Measurements from ENCODE around the gene UMODL1. TPM values are rescaled to one million over a fixed set of nuclear protein-coding genes. Genes with fewer than 3 reads are reported as not detected.

The UMODL1 gene
- total RNA-seq, 2 experiments from 2014 or later, result not detected

DNA sequence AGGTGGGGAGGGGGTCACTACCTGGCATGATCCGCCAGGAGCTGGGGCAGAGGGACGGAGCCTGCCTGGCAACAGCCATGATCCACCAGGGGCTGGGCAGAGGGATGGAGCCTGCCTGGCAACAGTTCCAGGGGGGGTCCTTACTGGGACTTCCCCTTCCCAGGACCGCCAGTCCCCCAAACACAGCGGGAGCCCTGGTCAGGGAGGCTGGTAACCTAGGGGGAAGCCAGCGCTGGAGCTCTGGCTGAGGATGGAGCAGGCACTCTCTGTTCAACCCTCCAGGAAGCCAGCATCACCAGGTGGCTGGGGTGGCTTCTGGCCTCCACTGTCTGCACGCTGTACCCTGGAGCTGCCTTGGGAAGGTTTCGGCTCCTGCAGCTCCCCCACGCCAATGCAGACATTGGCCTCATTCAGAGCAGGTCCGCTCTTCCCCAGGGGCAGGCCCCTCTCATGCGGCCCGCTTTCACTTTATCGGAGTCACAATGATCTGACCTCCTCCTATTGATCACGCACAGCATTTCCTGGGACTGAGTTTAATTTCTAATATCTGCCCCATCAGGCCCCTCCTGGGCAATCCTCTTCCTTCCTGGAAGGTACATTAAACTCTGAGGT lies 79.5 kb downstream of the UMODL1 start:
- H3K4me1 Mint-ChIP-seq (ENCODE audit: low read depth), result peaks cover 5% of the 10 kb centered on the region
- ATAC-seq (no peak), DNase-seq (no peak)
- ChIA-PET CTCF (interaction anchor here (7.8 kb wide), 1 partner anchor 112 kb away, joined by 138 read pairs; no protein-coding TSS in a partner anchor), POLR2A (interaction anchor here (1.0 kb wide), 1 partner anchor 95 kb away, joined by 3 read pairs; no protein-coding TSS in a partner anchor)
- H3K27ac Mint-ChIP-seq, result no peak overlapping the region
- no peaks in the 10 kb centered on the region for H3K27me3 Mint-ChIP-seq (ENCODE audit: low read depth)
- no peaks in the 10 kb centered on the region for H3K36me3 Mint-ChIP-seq (ENCODE audit: low read depth)
- no peaks in the 10 kb centered on the region for H3K9me3 Mint-ChIP-seq (ENCODE audit: insufficient read depth)
- no peak overlapping the region for H3K4me3 Mint-ChIP-seq

DNA sequence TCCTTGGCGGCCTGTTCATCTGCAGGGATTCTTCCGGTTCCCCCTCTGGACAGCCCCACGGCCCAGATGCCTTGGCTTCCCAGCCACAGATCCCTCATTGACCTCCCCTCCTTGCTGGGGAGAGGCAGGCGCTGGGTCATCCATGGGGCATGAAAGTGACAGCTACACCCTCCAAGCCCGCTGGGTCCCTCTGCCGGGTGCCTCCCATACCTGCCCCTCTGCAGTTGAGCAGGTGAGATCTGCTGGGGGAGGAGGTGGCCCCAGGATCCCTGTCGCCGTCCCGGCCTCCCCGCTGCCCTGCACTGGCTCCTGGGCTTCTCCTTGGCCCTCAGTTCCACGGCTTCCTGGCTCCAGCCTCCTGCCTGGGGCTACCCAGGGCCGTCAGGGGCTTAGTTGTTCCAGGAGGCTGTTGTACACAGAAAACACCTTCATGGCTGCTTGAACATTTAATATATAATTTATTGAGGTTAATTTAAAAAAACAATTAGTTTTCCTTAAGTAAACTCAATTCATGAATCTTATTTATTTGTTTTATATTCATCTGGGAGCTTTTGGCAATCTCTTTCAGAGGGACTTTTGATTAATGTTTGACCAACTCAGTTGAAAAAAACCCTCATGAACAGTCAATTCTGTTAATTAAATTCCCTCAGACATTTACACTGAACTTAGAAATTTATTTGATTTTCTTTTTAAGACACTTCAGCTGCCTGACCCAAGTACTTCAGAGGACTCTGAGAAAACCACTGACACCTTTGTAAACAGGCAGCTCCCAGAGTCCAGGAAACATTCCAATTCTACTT lies 80.2 kb downstream of the UMODL1 start:
- DNase-seq, result no peak
- no peak for ATAC-seq
- CTCF ChIA-PET, result interaction anchor here (1.6 to 7.8 kb wide), 4 partner anchors 13 to 118 kb away, joined by 3 to 138 read pairs (median 8); no protein-coding TSS in a partner anchor
- H3K4me3 Mint-ChIP-seq, result no peak overlapping the region
- H3K27ac Mint-ChIP-seq, result no peak overlapping the region
- H3K4me1 Mint-ChIP-seq (ENCODE audit: low read depth), result no peaks in the 10 kb centered on the region
- H3K27me3 Mint-ChIP-seq (ENCODE audit: low read depth), result no peaks in the 10 kb centered on the region
- H3K9me3 Mint-ChIP-seq (ENCODE audit: insufficient read depth), result no peaks in the 10 kb centered on the region
- POLR2A ChIA-PET, result interaction anchor here (1.0 to 2.5 kb wide), 2 partner anchors 95 to 108 kb away, joined by 3 to 6 read pairs; no protein-coding TSS in a partner anchor
- H3K36me3 Mint-ChIP-seq (ENCODE audit: low read depth), result no peaks in the 10 kb centered on the region

DNA sequence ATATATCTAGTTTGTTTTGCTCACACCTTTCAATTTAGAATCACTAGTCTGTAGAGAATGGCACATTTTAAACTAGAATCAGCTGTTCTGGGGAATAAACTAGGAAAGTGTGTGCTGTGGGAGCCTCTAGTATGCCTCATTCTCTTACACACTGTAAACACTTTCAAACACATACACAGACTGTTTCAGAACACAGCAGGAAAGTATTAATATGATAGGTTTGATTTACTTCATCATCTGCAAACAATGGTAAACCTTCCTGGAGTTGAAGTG lies 80.8 kb downstream of the UMODL1 start:
- DNase-seq (no peak), ATAC-seq (no peak)
- POLR2A ChIA-PET, result interaction anchor here (2.5 kb wide), 1 partner anchor 107 kb away, joined by 6 read pairs; no protein-coding TSS in a partner anchor
- CTCF ChIA-PET, result interaction anchor here (1.6 to 7.8 kb wide), 5 partner anchors 12 to 117 kb away, joined by 3 to 138 read pairs (median 7); no protein-coding TSS in a partner anchor
- Mint-ChIP-seq H3K27ac (no peak overlapping the region), H3K36me3 (ENCODE audit: low read depth) (no peaks in the 10 kb centered on the region), H3K9me3 (ENCODE audit: insufficient read depth) (no peaks in the 10 kb centered on the region), H3K4me1 (ENCODE audit: low read depth) (no peaks in the 10 kb centered on the region), H3K4me3 (no peak overlapping the region), H3K27me3 (ENCODE audit: low read depth) (no peaks in the 10 kb centered on the region)

DNA sequence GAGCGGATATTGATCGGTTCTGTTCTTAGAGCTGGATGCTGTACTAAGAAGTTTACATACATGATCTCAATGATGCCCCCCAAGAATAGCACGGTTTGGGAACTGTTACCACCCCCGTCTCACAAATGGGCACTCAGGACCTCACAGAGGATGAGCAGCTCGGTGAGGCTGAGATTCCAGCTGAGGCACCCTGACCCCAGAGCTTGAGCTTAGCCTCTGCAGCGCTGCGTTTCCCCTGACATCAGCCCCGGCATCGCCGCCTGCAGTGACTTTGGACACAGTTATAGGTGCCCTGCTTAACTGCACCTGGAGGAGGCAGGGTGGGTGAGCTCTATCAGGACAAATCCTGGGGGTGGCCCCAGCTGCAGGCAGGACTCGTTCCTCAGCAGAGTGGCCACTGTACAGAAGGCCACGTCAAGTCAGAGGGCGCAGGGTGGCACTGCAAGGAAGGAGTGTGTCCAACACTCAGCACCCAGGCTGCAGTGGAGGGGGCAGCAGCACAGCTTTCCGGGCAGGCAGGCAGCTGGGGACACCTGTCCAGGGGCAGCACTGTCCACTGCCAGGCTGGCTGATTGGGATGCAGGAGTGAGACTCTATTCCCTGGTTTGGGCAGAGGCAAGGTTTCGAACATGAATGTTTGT lies 82.0 kb downstream of the UMODL1 start:
- ChIA-PET POLR2A (interaction anchor here (2.5 kb wide), 1 partner anchor 106 kb away, joined by 6 read pairs; no protein-coding TSS in a partner anchor), CTCF (interaction anchor here (1.1 to 2.5 kb wide), 6 partner anchors 8 to 229 kb away, joined by 4 to 13 read pairs (median 6); no protein-coding TSS in a partner anchor)
- H3K36me3 Mint-ChIP-seq (ENCODE audit: low read depth), result no peaks in the 10 kb centered on the region
- no peak for DNase-seq
- no peak overlapping the region for H3K4me3 Mint-ChIP-seq
- no peaks in the 10 kb centered on the region for H3K9me3 Mint-ChIP-seq (ENCODE audit: insufficient read depth)
- H3K4me1 Mint-ChIP-seq (ENCODE audit: low read depth), result no peaks in the 10 kb centered on the region
- no peak for ATAC-seq
- H3K27me3 Mint-ChIP-seq (ENCODE audit: low read depth), result no peaks in the 10 kb centered on the region
- no peak overlapping the region for H3K27ac Mint-ChIP-seq

DNA sequence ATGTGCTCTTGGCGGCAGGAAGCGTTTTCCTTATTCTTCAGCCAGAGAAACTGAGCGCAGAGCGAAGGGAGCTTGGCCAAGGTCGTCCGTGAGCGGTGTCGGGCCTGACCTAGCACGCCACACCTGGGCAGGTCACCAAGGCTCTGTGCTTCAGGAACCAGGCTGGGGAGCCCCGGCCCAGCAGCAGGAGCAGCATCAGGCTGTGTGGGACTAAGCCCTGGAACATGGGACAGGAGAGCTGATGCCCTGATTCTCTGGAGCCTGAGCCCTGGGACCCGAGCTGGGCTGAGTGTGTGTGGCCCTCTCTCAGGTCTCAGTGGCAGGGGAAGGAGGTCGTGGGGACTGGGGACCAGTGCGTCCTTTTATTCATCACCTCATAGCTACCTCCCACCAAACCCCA lies 82.6 kb downstream of the UMODL1 start:
- Mint-ChIP-seq H3K9me3 (ENCODE audit: insufficient read depth) (no peaks in the 10 kb centered on the region), H3K4me3 (no peak overlapping the region), H3K27ac (no peak overlapping the region), H3K4me1 (ENCODE audit: low read depth) (no peaks in the 10 kb centered on the region), H3K36me3 (ENCODE audit: low read depth) (no peaks in the 10 kb centered on the region), H3K27me3 (ENCODE audit: low read depth) (no peaks in the 10 kb centered on the region)
- DNase-seq (no peak), ATAC-seq (no peak)
- ChIA-PET CTCF (interaction anchor here (2.4 to 2.5 kb wide), 2 partner anchors 8 to 105 kb away, joined by 7 to 13 read pairs; no protein-coding TSS in a partner anchor), POLR2A (interaction anchor here (2.5 kb wide), 1 partner anchor 105 kb away, joined by 6 read pairs; no protein-coding TSS in a partner anchor)

DNA sequence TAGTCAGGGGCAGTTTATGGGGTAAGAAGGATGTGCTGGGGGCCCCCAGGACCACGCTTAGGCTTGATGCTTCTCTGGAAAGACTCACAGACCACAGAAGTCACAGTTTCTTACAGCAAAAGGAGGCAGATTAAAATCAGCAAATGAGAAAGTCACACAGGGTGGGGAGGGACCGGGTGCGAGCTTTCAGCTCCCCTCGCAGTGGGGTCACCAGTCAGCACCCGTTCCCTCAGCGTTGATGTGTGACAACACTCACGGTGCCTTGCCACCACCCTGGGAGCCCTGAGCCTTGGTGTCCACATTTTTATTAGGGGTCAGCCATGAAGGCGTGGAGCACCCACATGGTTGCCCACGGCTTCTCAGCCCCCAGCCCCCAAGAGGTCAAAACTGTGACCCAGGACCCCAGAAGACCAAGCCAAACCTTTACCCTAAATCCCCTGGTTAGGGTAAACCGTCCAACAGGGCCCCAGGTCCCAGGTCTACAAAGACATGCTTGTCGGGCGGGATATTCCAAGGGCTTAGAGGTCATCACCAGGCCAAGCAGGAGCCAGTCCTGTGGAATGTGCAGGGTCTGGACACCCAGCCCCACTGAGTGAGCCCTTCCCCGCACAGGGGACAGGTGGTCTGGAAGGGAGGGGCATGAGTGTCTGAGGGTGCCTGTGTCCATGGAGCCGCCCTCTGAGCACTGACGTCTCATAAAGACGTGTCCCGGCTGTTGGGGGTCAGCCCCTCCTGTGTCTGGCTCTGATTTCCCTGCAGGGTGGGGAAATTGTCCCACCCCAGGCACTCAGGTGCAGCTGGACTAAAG lies 83.3 kb downstream of the UMODL1 start:
- ChIA-PET POLR2A (interaction anchor here (0.5 kb wide), 1 partner anchor 267 kb away, joined by 3 read pairs; no protein-coding TSS in a partner anchor), CTCF (interaction anchor here (2.4 to 2.5 kb wide), 2 partner anchors 9 to 104 kb away, joined by 7 to 13 read pairs; no protein-coding TSS in a partner anchor)
- no peak overlapping the region for H3K27ac Mint-ChIP-seq
- DNase-seq, result no peak
- no peaks in the 10 kb centered on the region for H3K36me3 Mint-ChIP-seq (ENCODE audit: low read depth)
- peaks cover under 1% of the 10 kb centered on the region for H3K4me1 Mint-ChIP-seq (ENCODE audit: low read depth)
- no peak overlapping the region for H3K4me3 Mint-ChIP-seq
- no peaks in the 10 kb centered on the region for H3K9me3 Mint-ChIP-seq (ENCODE audit: insufficient read depth)
- no peak for ATAC-seq
- H3K27me3 Mint-ChIP-seq (ENCODE audit: low read depth), result no peaks in the 10 kb centered on the region

DNA sequence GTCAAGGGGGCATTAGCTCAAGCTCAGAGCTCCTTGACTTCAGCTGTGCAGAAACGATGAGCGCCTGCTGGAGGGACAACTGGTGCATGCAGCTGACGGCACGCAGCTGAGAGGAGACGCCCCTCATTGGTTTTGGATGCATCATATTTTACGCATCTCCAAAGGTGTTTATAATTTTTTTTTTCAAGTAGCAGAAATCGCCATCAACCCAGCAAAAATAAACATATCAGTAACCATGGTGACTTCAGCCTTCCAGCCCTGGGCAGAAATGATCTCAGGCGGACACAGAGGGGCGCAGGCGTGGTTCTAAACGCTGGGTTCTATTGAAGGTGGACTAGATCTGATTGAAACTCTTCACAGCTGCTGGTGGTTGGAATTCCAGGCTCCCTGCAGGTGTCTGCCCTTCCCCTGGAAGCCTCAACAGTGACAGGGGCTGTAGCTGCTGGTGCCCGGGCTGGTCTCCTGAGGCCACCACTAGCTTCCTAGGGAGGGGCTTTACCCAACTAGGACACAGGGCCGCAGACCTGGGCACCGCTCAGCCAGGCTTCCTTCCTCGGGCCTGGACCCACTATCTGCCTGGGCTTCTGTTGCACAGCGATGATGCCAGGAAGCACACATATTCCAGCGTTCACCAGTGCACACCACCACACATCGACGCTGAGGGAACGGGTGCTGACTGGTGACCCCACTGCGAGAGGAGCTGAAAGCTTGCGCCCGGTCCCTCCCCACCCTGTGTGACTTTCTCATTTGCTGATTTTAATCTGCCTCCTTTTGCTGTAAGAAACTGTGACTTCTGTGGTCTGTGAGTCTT lies 84.1 kb downstream of the UMODL1 start:
- ATAC-seq (no peak), DNase-seq (no peak)
- Mint-ChIP-seq H3K4me3 (no peak overlapping the region), H3K27ac (no peak overlapping the region), H3K36me3 (ENCODE audit: low read depth) (no peaks in the 10 kb centered on the region), H3K27me3 (ENCODE audit: low read depth) (no peaks in the 10 kb centered on the region), H3K4me1 (ENCODE audit: low read depth) (peaks cover 3% of the 10 kb centered on the region), H3K9me3 (ENCODE audit: insufficient read depth) (no peaks in the 10 kb centered on the region)
- CTCF ChIA-PET, result interaction anchor here (0.9 to 2.4 kb wide), 2 partner anchors 10 to 83 kb away, joined by 3 to 13 read pairs; no protein-coding TSS in a partner anchor
- POLR2A ChIA-PET, result interaction anchor here (0.5 to 0.7 kb wide), 2 partner anchors 9 to 266 kb away, joined by 3 read pairs; no protein-coding TSS in a partner anchor

DNA sequence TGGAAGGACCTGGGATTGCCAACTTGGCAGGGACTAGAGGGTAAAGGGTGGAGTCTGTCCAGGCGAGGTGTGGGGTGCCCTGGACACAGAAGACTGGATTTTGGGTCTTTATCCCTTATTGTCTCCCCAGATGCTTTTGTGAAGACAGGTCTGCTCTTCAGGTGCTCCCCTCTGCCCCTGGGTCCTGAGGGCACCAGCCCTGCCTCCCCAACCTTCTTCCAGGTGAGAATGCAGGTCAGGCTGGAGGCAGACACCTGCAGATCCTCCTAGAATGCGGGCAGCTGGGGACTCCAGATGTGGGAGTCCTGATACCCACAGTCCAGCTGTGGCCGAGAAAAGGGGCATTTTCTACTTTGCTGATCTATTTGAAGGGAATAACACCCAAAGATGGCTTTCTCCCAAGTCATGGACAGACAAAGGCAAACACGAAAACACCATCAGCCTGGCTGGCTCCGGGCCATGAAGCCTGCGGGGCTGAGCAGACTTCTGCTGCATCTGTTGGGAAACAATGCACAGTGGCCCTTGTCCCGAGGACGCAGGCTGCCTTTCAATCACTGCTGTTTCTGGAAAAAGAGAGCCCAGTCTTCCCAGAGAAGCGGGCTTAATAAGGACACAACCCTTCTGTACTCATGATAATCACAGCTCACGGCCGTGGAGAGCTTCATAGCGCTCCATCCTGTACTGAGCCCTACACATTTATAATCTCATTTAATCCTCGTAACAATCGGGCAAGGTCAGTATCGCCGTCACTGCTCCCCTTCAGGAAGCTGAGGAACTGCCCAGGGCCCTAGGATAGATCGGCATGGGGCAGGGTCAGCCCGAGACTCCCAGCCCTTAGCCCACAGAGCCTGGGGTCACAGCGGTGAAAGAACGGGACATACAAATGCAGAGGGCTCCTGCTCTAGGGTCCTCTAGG lies 85.8 kb downstream of the UMODL1 start:
- POLR2A ChIA-PET, result no interaction called here

DNA sequence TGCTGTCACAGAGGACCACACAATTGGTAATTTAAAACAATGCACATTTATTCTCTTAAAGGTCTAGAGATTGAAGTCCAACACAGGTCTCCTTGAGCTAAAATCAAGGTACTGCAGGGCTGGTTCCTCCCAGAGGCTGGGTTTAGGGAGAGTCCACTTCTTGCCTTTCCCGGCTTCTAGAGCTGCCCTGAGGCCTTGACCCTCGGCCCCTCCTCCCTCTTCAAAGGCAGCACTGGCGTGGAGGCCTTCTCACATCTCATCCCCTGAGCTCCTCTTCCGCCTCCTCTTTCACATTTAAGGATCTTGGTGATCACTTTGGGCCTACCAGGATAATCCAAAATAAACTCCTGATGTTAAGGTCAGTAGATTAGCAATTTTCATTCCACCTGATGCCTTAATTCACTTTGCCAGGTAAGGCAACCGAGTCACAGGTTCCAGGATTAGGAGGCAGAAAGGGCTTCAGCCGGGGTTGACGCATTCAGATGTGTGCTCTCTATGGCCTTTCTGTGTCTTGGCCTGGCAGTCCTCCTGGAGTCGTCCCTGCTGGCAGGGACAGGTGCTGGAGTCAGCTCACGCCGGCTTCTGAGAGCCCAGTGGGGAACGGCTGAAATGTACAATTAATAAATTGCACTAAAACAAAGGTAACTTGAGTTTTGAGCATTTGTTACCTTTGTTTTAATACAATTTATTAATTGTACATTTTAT lies 86.6 kb downstream of the UMODL1 start:
- H3K27ac Mint-ChIP-seq, result no peak overlapping the region
- POLR2A ChIA-PET, result no interaction called here
- no peak overlapping the region for H3K4me3 Mint-ChIP-seq
- no peaks in the 10 kb centered on the region for H3K27me3 Mint-ChIP-seq (ENCODE audit: low read depth)
- no peaks in the 10 kb centered on the region for H3K36me3 Mint-ChIP-seq (ENCODE audit: low read depth)
- ATAC-seq (no peak), DNase-seq (no peak)
- CTCF ChIA-PET, result interaction anchor here (0.8 to 2.2 kb wide), 4 partner anchors 9 to 101 kb away, joined by 3 to 7 read pairs (median 4); no protein-coding TSS in a partner anchor
- H3K4me1 Mint-ChIP-seq (ENCODE audit: low read depth), result peaks cover 25% of the 10 kb centered on the region
- H3K9me3 Mint-ChIP-seq (ENCODE audit: insufficient read depth), result no peaks in the 10 kb centered on the region

More for the DNA sequence above, 85.8 kb downstream of the UMODL1 start:
- Mint-ChIP-seq H3K4me1 (ENCODE audit: low read depth) (peaks cover 17% of the 10 kb centered on the region), H3K36me3 (ENCODE audit: low read depth) (no peaks in the 10 kb centered on the region), H3K27ac (no peak overlapping the region), H3K27me3 (ENCODE audit: low read depth) (no peaks in the 10 kb centered on the region), H3K4me3 (no peak overlapping the region), H3K9me3 (ENCODE audit: insufficient read depth) (no peaks in the 10 kb centered on the region)
- DNase-seq, result no peak
- CTCF ChIA-PET, result interaction anchor here (0.8 to 2.2 kb wide), 5 partner anchors 8 to 102 kb away, joined by 3 to 7 read pairs (median 4); no protein-coding TSS in a partner anchor
- ATAC-seq, result no peak
